TTC549 (cell line): ENCODE data around the gene FRRS1.

ENCODE experiments used
- FAIRE-seq: peaks from 2 replicates; lab custom pipeline; 2012; peaks lifted over from hg19 to GRCh38; lab: Jason Lieb, UNC

Gene FRRS1

GRCh38 chr1:99675994-99676393 lies 90.4 kb downstream of the FRRS1 start:
- FAIRE-seq: no peak

DNA sequence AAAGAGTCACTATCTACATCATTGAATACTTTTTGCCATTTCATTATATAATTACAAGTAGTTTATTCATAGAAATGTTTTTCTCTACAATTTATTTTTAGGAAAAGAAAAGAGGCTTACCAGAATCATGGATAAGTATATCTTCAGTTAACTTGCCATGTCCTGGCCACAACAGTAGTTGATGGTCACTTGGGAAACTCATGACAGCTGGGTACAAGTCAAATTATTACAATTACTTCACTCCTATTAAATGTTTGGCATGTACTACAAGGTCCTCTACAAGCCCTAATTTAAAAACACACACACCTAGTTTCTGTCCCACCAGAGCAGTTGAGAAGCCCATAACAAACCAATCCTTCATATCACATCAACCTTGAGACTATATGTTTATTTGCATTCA lies 91.1 kb downstream of the FRRS1 start:
- no peak for FAIRE-seq

DNA sequence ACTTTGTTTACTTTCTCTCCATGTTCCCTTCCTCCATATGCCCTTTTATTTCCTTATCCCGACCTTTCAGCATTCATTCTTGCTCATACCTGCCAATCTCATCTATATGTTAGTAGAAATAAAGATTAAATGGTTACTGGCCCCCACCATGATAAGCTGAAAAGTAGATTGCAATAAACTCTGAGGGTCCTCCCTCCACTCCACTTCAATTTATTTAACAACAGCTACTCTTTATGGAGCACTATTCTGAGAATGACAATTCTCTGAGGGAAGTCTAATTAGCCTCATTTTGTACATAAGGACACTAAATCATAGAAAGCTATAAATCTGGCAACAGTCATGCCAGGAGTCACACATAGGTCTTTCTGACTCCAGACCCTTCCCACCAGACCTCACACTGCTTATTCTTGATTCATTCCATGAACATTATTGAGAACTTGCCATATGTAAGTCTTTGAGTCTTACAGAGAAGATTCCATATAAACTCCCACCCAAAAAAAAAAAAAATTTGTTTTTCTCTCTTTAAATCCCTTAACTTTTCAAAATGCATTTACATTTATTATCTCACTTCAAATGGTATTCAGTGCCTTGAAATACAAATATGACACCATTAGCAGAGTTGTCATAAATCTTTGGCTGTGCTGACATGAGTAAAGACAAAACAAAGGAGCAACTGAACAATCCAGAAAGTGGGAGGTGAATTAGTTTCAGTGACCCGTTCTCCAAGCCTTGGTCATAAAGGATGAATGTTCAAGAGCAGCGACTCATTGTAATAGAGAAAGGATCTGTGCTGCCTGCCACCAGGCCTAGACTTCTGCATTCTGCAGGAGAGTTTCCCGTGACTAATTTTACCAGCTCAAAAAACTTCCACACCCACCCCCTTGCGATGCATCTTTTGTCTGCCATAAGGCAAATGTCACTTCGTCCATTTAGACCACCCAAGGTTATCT lies 92.0 kb downstream of the FRRS1 start:
- FAIRE-seq: no peak

- no peak for FAIRE-seq
These were observed 93.1 kb downstream of the FRRS1 start for GRCh38 chr1:99673315-99673714.

- FAIRE-seq: no peak
These were observed 93.8 kb downstream of the FRRS1 start for GRCh38 chr1:99672530-99673213.

GRCh38 chr1:99672038-99672437 lies 94.4 kb downstream of the FRRS1 start:
- no peak for FAIRE-seq

DNA sequence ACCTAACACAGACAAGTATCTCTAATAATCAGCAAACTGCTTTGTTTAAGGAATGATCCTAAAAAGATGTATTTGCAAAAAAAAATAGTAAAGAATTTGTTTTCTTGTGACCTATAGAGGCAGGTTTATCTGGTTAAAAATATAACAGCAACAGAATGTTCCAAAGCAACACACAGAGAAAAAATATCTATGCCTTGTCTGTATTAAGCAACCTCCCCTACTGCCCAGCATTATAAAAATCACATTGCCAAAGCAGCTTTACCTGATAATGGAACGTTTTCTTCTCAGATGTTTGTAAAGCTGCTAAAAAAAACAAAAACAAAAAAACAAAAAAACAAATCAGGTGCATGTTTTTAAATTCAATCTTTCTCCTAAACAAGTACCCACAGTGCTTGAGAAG lies 95.9 kb downstream of the FRRS1 start:
- no peak for FAIRE-seq

DNA sequence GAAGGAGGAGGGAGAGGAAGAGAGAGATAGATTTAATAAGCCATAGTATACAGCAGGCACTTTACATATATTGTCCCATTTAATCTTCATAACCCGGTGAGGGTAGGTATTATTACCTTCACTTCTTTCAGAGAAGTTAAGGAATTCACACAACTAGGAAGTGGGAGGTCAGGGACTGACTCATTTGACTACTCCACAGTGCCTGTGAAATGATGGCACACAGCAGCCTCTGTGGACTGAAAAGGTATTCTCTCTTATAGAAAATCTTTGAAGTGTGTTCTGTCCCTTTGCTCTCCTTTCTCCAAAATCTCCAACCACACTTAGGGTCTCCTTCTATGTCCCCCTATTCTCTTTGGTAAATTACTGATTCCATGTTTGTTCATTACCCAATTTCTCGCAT lies 96.6 kb downstream of the FRRS1 start:
- FAIRE-seq: no peak

GRCh38 chr1:99669376-99669775 lies 97.1 kb downstream of the FRRS1 start:
- no peak for FAIRE-seq

- FAIRE-seq: no peak
These were observed 101.2 kb downstream of the FRRS1 start for GRCh38 chr1:99665212-99665611.

GRCh38 chr1:99663501-99663900 lies 102.9 kb downstream of the FRRS1 start:
- no peak for FAIRE-seq

- FAIRE-seq: no peak
These were observed 103.8 kb downstream of the FRRS1 start for GRCh38 chr1:99662539-99663080.

DNA sequence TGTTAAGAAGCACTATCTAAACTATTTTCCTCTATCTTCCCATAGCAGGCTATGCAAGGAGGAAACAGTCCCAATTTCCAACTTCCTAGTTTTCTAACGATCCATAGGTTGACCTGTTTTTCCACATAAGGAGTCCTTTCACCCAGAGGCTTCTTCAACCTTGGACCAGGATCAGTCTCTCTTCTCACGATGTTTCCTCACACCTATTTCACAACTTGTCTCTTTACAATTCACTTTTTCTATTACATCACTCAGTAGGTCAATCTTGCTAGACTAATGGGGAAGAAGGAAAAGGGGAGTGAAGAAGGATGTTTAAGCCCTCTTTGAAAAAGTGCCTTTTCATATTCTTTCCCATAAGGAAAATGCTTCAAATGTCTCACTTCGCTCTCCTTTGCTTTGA lies 104.7 kb downstream of the FRRS1 start:
- FAIRE-seq: no peak

GRCh38 chr1:99660496-99660895 lies 105.9 kb downstream of the FRRS1 start:
- FAIRE-seq: no peak

- no peak for FAIRE-seq
These were observed 106.7 kb downstream of the FRRS1 start for GRCh38 chr1:99659755-99660210.
